ENCODE measurements around the gene CLSTN2. TPM values are rescaled to one million over a fixed set of nuclear protein-coding genes. Genes with fewer than 3 reads are reported as not detected.

Gene CLSTN2
- polyA plus RNA-seq, 1 donor from 2014 or later: not detected

GRCh38 chr3:140602781-140603180 lies 667.8 kb downstream of the CLSTN2 start:
- Mint-ChIP-seq H3K4me3 (no peak overlapping the region), H3K4me1 (peaks cover 0 to 2% (median 0%) of the 10 kb centered on the region in 3 donors), H3K27me3 (peaks cover 2% of the 10 kb centered on the region), H3K9me3 (no peaks in the 10 kb centered on the region), H3K36me3 (no peaks in the 10 kb centered on the region), H3K27ac (no peak overlapping the region)

GRCh38 chr3:140603766-140604165 lies 668.8 kb downstream of the CLSTN2 start:
- no peaks in the 10 kb centered on the region for H3K36me3 Mint-ChIP-seq
- peaks cover 0 to 2% (median 0%) of the 10 kb centered on the region in 3 donors for H3K4me1 Mint-ChIP-seq
- peaks cover 2% of the 10 kb centered on the region for H3K27me3 Mint-ChIP-seq
- H3K9me3 Mint-ChIP-seq: no peaks in the 10 kb centered on the region
- no peak overlapping the region for H3K4me3 Mint-ChIP-seq
- H3K27ac Mint-ChIP-seq: no peak overlapping the region

GRCh38 chr3:140610544-140610943 lies 675.6 kb downstream of the CLSTN2 start:
- Mint-ChIP-seq H3K27me3 (no peaks in the 10 kb centered on the region), H3K4me1 (no peaks in the 10 kb centered on the region), H3K4me3 (no peak overlapping the region)

GRCh38 chr3:140614001-140614400 lies 679.0 kb downstream of the CLSTN2 start:
- Mint-ChIP-seq H3K27ac (no peak overlapping the region), H3K4me1 (no peaks in the 10 kb centered on the region), H3K27me3 (peaks cover 1% of the 10 kb centered on the region), H3K4me3 (no peak overlapping the region), H3K36me3 (no peaks in the 10 kb centered on the region), H3K9me3 (peaks cover 7 to 12% (median 11%) of the 10 kb centered on the region in 3 donors)

More at GRCh38 chr3:140610544-140610943, 675.6 kb downstream of the CLSTN2 start:
- Mint-ChIP-seq H3K9me3 (peaks cover 0 to 4% (median 3%) of the 10 kb centered on the region in 3 donors), H3K27ac (no peak overlapping the region), H3K36me3 (no peaks in the 10 kb centered on the region)

- no peak overlapping the region for H3K4me3 Mint-ChIP-seq
- H3K9me3 Mint-ChIP-seq: peaks cover 3 to 15% (median 11%) of the 10 kb centered on the region in 3 donors
- H3K36me3 Mint-ChIP-seq: no peaks in the 10 kb centered on the region
- H3K27me3 Mint-ChIP-seq: peaks cover 1% of the 10 kb centered on the region
- H3K27ac Mint-ChIP-seq: no peak overlapping the region
- H3K4me1 Mint-ChIP-seq: no peaks in the 10 kb centered on the region
Measured at GRCh38 chr3:140617135-140617534, 682.1 kb downstream of the CLSTN2 start.

GRCh38 chr3:140626856-140627255 lies 691.9 kb downstream of the CLSTN2 start:
- no peaks in the 10 kb centered on the region for H3K36me3 Mint-ChIP-seq
- peaks cover 4% of the 10 kb centered on the region for H3K27me3 Mint-ChIP-seq
- no peak overlapping the region for H3K4me3 Mint-ChIP-seq
- H3K9me3 Mint-ChIP-seq: peaks cover 0 to 2% (median 1%) of the 10 kb centered on the region in 3 donors
- H3K4me1 Mint-ChIP-seq: no peaks in the 10 kb centered on the region
- no peak overlapping the region for H3K27ac Mint-ChIP-seq
